Measurements from ENCODE around the gene LUC7L2. TPM values are rescaled to one million over a fixed set of nuclear protein-coding genes. Genes with fewer than 3 reads are reported as not detected.
"Not testable (repeated sequence)": the region's sequence is repeated elsewhere in the genome, so short reads cannot be mapped to it uniquely, and the experiment has no call there.

LUC7L2 gene, protein sequence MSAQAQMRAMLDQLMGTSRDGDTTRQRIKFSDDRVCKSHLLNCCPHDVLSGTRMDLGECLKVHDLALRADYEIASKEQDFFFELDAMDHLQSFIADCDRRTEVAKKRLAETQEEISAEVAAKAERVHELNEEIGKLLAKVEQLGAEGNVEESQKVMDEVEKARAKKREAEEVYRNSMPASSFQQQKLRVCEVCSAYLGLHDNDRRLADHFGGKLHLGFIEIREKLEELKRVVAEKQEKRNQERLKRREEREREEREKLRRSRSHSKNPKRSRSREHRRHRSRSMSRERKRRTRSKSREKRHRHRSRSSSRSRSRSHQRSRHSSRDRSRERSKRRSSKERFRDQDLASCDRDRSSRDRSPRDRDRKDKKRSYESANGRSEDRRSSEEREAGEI
- total RNA-seq, result 48.5 TPM

DNA sequence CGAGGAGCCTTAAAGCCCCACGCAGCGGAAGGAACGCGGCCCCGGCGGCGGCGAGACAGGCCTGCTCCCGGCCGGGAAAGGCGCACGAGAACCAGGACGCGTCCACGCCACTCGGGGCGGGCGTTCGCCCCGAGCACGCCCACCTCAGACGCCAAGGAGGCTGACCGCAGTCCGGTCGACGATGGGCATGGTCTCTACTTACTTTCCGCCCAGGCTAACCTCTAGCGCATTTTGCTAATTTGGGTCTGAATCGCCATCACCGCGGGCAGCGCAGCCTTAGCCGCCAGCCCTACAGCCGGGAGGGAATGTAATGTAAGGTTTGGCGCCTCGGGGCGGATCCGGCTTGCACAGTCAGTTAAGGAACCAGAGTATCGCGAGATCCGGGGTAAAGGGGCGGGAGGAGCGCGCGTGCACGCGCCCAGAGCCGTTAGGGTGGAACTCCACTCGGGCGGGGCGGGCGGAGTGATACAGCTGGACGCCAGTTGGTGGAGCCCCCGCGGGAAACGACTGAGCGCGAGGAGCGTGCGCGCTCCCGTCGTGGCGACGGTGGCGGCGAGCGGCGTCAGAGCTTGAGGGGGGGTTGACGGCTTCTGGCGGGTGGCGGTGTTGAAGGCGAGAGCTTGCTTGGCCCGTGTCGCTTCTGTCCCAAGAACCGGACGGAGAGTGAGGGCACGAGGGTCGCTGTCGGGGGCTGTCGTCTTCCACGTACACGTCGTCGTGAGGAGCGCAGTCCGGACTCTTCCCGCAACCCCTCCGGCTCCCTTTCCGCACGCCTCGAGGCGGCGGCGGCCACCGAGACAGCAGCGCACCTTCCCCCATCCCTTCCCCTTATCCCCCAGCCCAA is at the start of gene LUC7L2:
Gene LUC7L2, plus strand, starts transcription at position 529 of the 844 bp plus-strand sequence. CDS start 368 bp downstream, outside the sequence.
- DNase-seq (ENCODE audit: low read depth in 2 of 3, low spot score in 2 of 3), result peak; percentile 98 to 99 (median 99)

GRCh38 chr7:139317939-139318505 is 41.7 kb upstream of the LUC7L2 start:
- peak in 1 of 3 donors; percentile 38 for DNase-seq (ENCODE audit: low read depth in 2 of 3, low spot score in 2 of 3)

DNA sequence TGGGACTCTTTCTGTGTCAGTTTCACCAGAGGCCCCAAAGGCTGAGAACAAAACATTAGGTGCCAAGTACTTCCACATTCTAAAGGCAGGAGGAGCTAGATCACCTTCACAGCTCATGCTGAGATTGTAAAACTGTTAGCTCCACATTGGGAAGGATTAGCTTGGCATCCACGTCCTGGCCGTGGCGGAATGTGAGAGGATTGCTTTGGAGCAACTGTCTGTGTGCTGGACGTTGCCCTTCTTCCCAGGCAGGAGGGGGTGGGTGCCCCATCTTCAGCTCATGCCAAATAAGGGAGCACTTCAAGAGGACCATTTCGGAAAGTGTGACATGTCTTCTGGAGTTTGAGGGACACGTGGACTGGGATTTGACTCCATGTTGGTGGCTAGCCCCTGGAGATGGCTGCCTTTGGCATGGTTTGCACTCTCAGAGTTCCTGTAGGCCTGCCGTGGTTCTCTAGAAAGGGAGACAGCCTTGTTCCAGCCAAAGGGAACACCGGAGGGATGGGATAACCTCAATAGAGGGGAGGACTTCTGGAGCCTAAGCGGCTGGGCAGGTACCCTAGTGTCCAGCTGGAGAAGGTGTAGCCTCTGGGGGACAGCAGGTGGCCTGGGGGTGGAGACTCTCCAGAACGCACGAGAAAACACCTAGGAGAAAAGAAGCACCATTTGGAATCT is 38.5 kb upstream of the LUC7L2 start:
- DNase-seq (ENCODE audit: low read depth in 2 of 3, low spot score in 2 of 3), result peak in 1 of 3 donors; percentile 47

GRCh38 chr7:139324709-139325108 is 35.0 kb upstream of the LUC7L2 start:
- not testable (repeated sequence) for DNase-seq (ENCODE audit: low read depth in 2 of 3, low spot score in 2 of 3)

DNA sequence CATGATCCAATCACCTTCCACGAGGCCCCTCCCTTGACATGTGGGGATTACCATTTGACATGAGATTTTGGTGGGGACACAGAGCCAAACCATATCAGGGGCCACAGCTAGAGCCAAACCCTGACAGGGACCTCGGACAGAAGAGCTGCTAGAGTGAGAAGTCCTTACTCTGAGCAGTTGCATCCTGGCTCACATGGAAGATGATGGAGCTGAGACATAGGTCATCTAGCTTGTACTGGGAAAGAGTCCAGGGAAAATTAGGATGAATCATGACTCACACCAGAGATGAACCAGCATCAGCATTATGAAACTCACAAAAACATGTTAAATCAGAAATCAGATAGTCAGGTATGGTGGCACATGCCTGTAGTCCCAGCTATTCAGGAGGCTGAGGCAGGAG is 31.3 kb upstream of the LUC7L2 start:
- no peak for DNase-seq (ENCODE audit: low read depth in 2 of 3, low spot score in 2 of 3)

- DNase-seq (ENCODE audit: low read depth in 2 of 3, low spot score in 2 of 3), result no peak
Observed at GRCh38 chr7:139329119-139329518, 30.6 kb upstream of the LUC7L2 start.

DNA sequence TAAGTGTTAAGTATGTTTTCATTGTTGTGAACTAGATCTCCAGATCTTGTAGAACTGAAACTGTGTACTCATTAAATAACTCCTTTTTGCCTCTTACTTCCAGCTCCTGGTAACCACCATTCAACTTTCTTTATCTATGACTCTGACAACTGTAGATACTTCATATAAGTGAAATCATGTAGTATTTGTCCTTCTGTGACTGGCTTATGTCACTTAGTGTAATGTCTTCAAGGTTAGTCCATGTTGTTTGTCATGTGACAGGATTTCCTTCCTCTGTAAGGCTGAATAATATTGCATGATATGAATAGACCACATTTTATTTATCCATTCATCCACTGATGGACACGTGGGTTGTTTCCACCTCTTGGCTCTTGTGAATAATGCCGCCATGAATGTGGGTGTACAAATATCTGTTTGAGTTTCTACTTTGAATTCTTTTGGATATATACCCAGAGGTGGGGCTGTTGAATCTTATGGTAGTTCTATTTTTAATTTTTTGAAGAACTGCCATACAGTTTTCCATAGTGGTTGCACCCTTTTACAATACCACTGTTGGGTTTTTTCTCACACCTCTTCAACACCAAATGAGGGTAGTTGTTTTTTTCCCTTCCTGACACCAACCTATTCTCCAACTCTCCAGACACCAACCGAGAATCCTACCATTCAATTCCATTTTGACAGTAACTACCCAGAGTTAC is 29.2 kb upstream of the LUC7L2 start:
- DNase-seq (ENCODE audit: low read depth in 2 of 3, low spot score in 2 of 3), result no peak

GRCh38 chr7:139332697-139333359 is 26.9 kb upstream of the LUC7L2 start:
- no peak for DNase-seq (ENCODE audit: low read depth in 2 of 3, low spot score in 2 of 3)

GRCh38 chr7:139333443-139333842 is 26.3 kb upstream of the LUC7L2 start:
- not testable (repeated sequence) for DNase-seq (ENCODE audit: low read depth in 2 of 3, low spot score in 2 of 3)

DNA sequence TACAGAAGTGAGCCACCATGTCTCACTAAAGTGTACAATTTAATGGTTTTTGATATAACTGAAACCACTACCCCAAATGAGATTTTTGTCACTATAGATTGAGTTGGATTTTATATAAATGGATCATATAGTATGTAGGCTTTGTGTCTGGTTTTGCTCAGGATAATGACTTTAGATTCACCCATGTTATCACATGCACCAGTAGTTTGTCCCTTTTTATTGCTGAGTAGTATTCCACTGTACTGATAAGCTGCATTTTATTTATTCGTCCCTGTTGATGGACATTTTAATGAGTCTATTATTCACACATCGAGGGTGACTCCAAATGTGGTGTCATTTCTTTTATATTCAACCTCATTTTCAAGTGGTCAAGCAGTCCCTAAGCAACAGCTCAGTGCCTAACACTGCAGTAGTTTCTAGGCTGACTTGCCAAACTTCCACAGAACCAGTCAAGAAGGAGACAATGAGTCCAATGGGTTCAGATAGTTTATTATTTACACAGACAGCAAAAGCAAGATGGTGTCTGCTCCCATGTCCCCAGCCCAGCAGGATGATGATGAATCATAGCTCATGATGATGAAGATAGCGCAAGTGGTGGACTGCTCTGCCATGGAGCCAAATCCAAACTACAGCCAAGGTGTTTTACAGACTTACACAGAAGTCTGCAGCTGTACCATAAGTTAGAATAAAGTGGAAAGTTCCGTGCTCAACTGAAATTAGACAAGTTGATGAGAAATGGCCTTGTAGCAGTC is 25.1 kb upstream of the LUC7L2 start:
- no peak for DNase-seq (ENCODE audit: low read depth in 2 of 3, low spot score in 2 of 3)

- DNase-seq (ENCODE audit: low read depth in 2 of 3, low spot score in 2 of 3), result no peak
Observed at GRCh38 chr7:139339025-139339424, 20.7 kb upstream of the LUC7L2 start.

DNA sequence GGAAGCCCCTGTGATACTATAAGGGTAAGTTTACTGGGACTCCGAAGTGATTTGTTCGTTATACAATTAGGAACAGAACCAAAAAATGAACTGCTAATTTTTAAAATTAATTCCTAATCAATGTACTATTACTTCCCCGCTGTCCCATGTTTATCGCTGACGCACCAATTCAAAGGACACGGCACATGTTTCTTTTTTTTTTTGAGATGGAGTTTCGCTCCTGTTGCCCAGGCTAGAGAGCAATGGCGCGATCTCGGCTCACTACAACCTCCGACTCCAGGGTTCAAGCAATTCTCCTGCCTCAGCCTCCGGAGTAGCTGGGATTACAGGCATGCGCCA is 20.0 kb upstream of the LUC7L2 start:
- DNase-seq (ENCODE audit: low read depth in 2 of 3, low spot score in 2 of 3), result no peak

- DNase-seq (ENCODE audit: low read depth in 2 of 3, low spot score in 2 of 3), result peak; percentile 99 to 100 (median 100)
Observed at GRCh38 chr7:139340037-139340807, 19.5 kb upstream of the LUC7L2 start.

DNA sequence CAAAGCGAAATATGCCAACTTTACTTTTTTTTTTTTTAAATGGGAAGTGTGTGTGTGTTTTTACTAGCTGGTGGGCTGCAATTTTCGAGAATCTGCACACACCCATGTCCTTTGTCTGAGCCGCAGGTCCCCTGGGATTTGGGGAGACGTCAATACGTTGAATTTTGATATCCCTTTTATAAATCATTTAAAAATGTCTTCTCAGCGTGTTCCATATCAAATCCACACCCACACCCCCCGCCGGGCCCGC is 19.0 kb upstream of the LUC7L2 start:
- no peak for DNase-seq (ENCODE audit: low read depth in 2 of 3, low spot score in 2 of 3)

- DNase-seq (ENCODE audit: low read depth in 2 of 3, low spot score in 2 of 3), result peak; percentile 73 to 97 (median 91)
Observed at GRCh38 chr7:139341058-139341775, 18.5 kb upstream of the LUC7L2 start, which contains the start of gene FMC1. Gene FMC1 (plus strand): TSS chr7:139341337. CDS start chr7:139341385, 48 bp downstream.

- no peak for DNase-seq (ENCODE audit: low read depth in 2 of 3, low spot score in 2 of 3)
Observed at GRCh38 chr7:139341776-139342226, 17.9 kb upstream of the LUC7L2 start.

- DNase-seq (ENCODE audit: low read depth in 2 of 3, low spot score in 2 of 3), result no peak
Observed at GRCh38 chr7:139345042-139345441, 14.7 kb upstream of the LUC7L2 start.

- DNase-seq (ENCODE audit: low read depth in 2 of 3, low spot score in 2 of 3), result no peak
Observed at GRCh38 chr7:139351027-139351426, 8.7 kb upstream of the LUC7L2 start.

Measured in hematopoietic multipotent progenitor cell (in vitro differentiated cells).